ENCODE measurements around the gene CNNM4. TPM values are rescaled to one million over a fixed set of nuclear protein-coding genes. Genes with fewer than 3 reads are reported as not detected.

Gene CNNM4
- total RNA-seq, 1 donor from 2014 or later = 14.4 TPM

DNA sequence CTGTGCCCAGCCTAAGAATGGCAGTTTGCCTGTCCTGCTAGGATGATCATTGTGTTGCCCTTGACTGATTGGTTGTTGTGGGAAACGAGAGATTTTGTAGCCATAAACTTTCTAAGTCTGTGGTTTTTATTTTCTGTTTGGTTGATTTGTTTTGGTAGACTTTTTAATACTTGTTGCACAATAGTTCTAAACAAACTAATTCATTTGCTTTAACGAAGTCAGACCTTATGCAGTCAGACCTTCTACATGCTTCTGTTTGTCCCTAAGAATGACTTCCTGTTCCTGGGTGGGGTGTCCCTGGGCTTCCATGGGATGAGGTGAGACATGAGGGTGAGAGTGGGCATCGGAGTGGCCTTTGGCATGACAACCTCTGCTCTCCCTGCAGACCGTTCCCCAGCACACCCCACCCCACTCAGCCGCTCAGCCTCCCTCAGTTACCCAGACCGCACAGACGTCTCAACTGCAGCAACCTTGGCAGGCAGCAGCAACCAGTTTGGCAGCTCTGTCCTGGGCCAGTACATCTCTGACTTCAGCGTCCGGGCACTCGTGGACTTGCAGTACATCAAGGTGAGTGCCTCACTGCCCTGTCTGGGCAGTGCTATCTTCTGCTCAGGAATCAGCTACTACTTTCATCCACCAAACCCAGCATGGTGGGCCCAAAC lies 47.6 kb downstream of the CNNM4 start:
- no peak overlapping the region for H3K4me3 Mint-ChIP-seq
- H3K27ac Mint-ChIP-seq (ENCODE audit: unreplicated experiment) = peak overlapping the region; percentile 75
- TF ChIP-seq, protein P1, sequence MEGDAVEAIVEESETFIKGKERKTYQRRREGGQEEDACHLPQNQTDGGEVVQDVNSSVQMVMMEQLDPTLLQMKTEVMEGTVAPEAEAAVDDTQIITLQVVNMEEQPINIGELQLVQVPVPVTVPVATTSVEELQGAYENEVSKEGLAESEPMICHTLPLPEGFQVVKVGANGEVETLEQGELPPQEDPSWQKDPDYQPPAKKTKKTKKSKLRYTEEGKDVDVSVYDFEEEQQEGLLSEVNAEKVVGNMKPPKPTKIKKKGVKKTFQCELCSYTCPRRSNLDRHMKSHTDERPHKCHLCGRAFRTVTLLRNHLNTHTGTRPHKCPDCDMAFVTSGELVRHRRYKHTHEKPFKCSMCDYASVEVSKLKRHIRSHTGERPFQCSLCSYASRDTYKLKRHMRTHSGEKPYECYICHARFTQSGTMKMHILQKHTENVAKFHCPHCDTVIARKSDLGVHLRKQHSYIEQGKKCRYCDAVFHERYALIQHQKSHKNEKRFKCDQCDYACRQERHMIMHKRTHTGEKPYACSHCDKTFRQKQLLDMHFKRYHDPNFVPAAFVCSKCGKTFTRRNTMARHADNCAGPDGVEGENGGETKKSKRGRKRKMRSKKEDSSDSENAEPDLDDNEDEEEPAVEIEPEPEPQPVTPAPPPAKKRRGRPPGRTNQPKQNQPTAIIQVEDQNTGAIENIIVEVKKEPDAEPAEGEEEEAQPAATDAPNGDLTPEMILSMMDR (conservative IDR thresholded peaks at IDR 0.05) = no peak
- H3K4me1 Mint-ChIP-seq = peaks cover 13% of the 10 kb centered on the region
- peaks cover 10% of the 10 kb centered on the region for H3K36me3 Mint-ChIP-seq (ENCODE audit: low read depth)
- H3K27me3 Mint-ChIP-seq (ENCODE audit: low read depth) = no peaks in the 10 kb centered on the region
- no peak for DNase-seq (ENCODE audit: low read depth, low spot score)
- no peaks in the 10 kb centered on the region for H3K9me3 Mint-ChIP-seq

DNA sequence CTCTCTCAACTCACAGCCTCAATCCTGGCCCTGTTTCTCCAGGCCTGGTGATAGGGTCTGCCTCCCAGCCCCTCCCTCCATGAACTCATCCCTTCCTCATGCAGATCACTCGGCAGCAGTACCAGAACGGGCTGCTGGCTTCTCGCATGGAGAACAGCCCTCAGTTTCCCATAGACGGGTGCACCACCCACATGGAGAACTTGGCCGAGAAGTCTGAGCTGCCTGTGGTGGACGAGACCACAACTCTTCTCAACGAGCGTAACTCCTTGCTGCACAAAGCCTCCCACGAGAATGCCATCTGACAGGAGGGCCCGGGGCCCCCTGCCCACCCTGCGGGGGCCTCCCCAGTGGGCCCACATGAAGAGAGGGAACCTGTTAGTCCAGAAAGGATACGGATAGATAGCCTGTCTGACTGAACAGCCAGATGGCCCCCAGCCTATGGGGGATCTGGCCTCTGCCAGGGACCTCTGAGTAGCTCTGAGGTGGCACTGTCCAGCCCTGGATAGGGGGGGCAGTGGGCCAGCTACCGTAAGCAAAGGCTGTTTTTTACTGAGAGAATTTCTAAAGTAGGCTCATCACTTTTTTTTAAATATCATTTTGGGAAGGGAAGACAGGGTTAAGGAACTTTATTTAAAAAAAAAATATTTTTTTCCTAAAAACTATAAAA lies 48.6 kb downstream of the CNNM4 start:
- H3K27ac Mint-ChIP-seq (ENCODE audit: unreplicated experiment) = peak overlapping the region; percentile 14
- H3K36me3 Mint-ChIP-seq (ENCODE audit: low read depth) = peaks cover 10% of the 10 kb centered on the region

DNA sequence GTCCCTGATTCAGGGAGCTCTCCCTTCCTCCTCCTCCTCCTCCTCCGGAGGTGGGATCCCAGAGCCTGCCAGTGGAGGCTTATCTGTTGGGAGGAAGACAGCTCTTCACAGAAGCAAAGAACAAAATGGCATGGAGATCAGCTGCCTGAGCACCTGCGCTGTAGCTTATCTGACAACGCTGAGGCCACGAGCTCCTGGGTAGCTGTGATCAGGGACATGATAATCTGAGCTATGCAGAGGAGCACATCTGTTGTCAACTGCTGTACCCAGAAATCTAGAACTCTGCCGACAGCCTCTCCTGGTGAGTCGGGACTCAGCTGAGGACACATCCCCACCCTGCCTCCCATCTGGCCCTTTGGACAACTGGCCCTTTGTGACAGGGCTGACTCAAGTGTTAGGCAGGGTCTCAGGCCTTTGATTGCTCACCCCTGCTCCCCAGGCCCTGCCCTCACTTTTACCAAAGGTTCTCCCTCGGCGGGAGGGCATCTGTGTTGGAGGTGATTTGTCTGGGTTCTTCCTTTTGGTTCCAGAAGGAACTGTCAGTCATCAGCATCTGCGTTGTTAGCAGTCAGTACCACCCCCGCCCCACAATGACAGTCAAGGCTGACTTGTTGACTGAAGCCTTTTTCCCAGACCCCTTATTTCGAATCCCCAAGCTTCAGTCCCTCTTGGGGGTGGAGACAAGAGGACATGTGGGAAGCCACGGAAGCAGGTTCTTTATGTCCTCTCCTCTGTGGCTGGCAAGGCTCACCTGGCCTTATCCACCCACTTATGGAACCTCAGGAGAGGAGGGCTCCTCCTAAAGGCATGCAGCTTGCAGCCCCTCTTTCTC lies 49.5 kb downstream of the CNNM4 start:
- Mint-ChIP-seq H3K4me1 (peaks cover 16% of the 10 kb centered on the region), H3K4me3 (no peak overlapping the region), H3K27me3 (ENCODE audit: low read depth) (no peaks in the 10 kb centered on the region), H3K9me3 (no peaks in the 10 kb centered on the region), H3K27ac (ENCODE audit: unreplicated experiment) (peak overlapping the region; percentile 6), H3K36me3 (ENCODE audit: low read depth) (peaks cover 10% of the 10 kb centered on the region)
- TF ChIP-seq, protein P1 (conservative IDR thresholded peaks at IDR 0.05) = no peak
- DNase-seq (ENCODE audit: low read depth, low spot score) = no peak

More for the DNA sequence above, 48.6 kb downstream of the CNNM4 start:
- no peak for DNase-seq (ENCODE audit: low read depth, low spot score)
- TF ChIP-seq, protein P1 (conservative IDR thresholded peaks at IDR 0.05) = no peak
- no peaks in the 10 kb centered on the region for H3K27me3 Mint-ChIP-seq (ENCODE audit: low read depth)
- H3K9me3 Mint-ChIP-seq = no peaks in the 10 kb centered on the region
- H3K4me1 Mint-ChIP-seq = peaks cover 13% of the 10 kb centered on the region
- H3K4me3 Mint-ChIP-seq = no peak overlapping the region

DNA sequence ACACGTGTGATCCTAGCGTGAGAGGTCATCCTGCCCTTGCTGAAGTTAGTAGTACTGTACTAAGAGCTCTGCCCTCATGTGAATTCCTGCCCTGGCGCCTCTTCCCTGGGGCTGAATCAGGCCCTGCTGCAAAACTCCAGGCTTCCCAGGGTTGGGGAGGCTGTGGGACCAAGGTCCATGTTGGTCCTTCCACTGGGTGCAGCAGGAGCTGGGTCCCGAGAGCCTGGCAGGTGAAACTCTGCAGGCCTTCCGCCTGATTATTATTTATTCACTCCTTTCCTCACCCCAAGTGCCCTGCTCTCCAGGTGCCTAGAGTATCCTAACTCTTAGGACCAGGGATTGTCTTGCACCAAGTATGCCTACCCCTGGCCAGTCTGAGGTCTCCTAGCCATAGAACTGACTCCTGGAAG lies 50.1 kb downstream of the CNNM4 start:
- TF ChIP-seq, protein P1 (conservative IDR thresholded peaks at IDR 0.05) = no peak
- no peak overlapping the region for H3K4me3 Mint-ChIP-seq
- H3K4me1 Mint-ChIP-seq = peaks cover 21% of the 10 kb centered on the region

DNA sequence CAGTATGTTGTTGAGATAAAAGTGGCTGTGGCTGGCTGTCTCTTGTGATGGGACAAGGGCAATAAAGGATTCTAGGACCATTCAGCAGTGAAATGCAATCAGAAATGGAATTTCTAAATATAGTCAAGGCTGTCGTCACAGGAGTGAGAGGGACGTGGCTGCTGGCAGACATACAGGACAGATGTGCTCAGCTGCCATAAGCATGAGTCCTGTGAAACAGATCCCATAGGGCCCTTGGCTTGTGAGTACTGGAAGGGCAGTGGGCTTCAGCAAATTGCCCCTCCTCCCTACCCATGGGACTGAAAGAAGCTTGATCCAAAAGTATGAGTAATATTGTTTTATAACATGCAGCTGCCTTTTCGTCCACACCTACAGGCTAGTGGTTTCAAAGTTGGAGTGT lies 51.2 kb downstream of the CNNM4 start:
- peaks cover 15% of the 10 kb centered on the region for H3K4me1 Mint-ChIP-seq
- no peak overlapping the region for H3K4me3 Mint-ChIP-seq
- DNase-seq (ENCODE audit: low read depth, low spot score) = no peak
- H3K36me3 Mint-ChIP-seq (ENCODE audit: low read depth) = peaks cover 4% of the 10 kb centered on the region
- no peak overlapping the region for H3K27ac Mint-ChIP-seq (ENCODE audit: unreplicated experiment)
- TF ChIP-seq, protein P1 (conservative IDR thresholded peaks at IDR 0.05) = no peak
- H3K9me3 Mint-ChIP-seq = no peaks in the 10 kb centered on the region
- no peaks in the 10 kb centered on the region for H3K27me3 Mint-ChIP-seq (ENCODE audit: low read depth)

More for the DNA sequence above, 50.1 kb downstream of the CNNM4 start:
- DNase-seq (ENCODE audit: low read depth, low spot score) = no peak
- Mint-ChIP-seq H3K36me3 (ENCODE audit: low read depth) (peaks cover 10% of the 10 kb centered on the region), H3K27ac (ENCODE audit: unreplicated experiment) (no peak overlapping the region), H3K9me3 (no peaks in the 10 kb centered on the region), H3K27me3 (ENCODE audit: low read depth) (no peaks in the 10 kb centered on the region)

All from neural crest cell (in vitro differentiated cells).